GM19372 (cell line): ENCODE measurements around the gene CSK.

Experiments
- ATAC-seq: cut with Tn5 transposase; IDR thresholded peaks from one replicate; pipeline ENCODE4 v1.9.1; 2021; ENCODE audit warnings: mild to moderate bottlenecking, low read depth, moderate library complexity; ENCODE audit not compliant: unreplicated experiment

The CSK gene

DNA sequence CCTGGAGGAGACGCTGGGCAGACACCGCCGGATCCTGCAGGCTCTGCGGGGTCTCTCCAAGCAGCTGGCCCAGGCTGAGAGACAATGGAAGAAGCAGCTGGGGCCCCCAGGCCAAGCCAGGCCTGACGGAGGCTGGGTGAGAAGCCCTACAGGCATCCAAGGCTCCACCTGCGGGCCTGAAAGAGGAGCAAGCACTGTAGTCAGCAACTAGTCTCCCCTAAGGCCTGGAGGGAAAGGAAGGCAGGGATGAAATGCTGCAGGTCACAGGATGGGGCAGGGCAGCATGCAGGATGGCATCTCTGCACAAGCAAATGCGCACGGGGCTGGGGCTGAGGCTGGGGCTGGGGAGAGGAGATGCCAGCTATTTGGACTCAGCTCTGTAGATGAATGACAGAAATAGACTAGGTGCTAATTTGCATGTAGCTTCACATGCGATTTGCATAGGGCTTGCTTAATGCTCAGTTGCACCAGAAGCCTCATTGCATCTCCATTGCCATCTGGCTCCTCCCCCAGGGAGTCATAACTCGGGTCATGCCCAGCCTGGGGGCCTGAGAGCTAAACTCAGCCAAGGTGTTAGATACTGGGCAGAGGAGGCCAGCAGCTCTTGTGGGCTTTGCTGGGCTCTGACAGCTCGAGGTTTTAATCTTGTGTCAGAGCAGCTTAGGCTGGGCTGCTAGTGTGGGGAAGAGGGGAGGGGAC, 39.4 kb downstream of the CSK start:
- ATAC-seq, result no peak

DNA sequence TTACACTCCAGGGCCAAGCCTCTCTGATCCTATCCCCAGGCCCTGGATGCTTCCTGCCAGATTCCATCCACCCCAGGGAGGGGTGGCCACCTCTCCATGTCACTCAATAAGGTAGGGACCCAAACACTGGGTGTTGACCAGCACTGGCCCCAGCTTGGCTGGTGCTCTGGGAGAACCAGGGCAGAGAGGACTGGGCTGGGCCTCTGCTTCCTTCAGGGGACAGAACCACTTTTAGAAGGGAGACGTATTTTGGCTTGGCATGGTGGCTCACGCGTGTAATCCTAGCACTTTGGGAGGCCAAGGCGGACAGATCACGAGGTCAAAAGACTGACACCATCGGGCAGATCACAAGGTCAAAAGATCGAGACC, 39.9 kb downstream of the CSK start:
- ATAC-seq, result no peak

DNA sequence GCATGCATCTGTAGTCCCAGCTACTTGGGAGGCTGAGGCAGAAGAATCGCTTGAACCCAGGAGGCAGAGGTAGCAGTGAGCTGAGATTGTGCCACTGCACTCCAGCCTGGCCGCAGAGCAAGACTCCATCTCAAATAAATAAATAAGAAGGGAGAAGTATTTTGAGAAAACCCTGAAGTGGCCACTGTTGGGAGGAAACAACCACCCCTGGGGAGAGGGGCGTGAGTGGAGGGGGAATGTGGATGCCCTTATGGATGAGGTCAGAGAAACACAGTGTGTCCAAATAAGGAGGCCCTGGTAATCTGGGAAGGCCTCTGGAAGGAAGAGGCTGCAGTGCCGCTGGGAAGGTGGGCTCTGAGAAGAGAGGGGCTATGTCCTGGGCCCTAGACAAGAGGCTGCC, 40.4 kb downstream of the CSK start:
- no peak for ATAC-seq

GRCh38 chr15:74823324-74823723, 41.4 kb downstream of the CSK start:
- no peak for ATAC-seq

DNA sequence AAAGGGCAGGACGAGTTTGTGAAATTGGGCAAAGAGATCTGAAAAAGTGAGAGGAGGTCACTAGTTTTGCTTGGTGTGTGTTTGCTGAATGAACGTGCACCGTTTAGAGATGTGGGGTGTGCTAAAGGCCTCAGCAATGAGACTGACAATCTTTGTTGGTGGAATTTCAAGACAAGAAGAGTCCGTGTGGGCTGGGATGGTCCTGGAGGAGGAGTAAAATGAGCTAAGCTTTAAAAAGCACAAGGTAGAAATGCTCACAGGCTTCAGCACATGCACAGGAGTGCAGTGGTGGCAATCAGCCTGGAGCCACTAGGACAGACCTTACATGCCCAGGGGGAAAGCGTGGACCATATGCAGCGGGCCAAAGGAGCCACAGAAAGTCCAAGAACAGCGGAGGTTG, 43.1 kb downstream of the CSK start:
- ATAC-seq, result no peak

DNA sequence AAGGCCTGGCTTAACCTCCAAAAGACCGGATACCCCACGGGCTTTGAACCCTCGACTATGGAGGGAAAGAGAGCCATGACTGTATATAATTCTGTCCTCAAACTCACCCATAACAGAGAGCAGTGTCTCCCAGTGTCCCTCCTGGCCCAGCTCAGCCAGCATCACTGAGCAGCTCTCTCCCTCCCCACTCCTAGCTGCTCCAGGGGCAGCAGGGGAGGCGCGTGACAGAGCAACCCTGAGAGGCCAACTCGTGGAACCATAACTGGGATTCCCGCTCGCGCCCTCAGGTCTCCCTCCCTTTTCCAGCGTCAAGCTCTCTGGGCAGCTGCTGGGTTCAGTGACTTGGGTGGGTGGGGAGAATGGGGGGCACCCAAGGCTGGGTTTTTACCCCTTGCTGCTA, 44.0 kb downstream of the CSK start:
- ATAC-seq, result no peak

GRCh38 chr15:74826364-74826819, 44.5 kb downstream of the CSK start, which contains the start of gene CPLX3:
Gene CPLX3, plus strand, starts transcription at chr15:74826627. Its CDS starts 77 bp downstream, at chr15:74826704.
- no peak for ATAC-seq

DNA sequence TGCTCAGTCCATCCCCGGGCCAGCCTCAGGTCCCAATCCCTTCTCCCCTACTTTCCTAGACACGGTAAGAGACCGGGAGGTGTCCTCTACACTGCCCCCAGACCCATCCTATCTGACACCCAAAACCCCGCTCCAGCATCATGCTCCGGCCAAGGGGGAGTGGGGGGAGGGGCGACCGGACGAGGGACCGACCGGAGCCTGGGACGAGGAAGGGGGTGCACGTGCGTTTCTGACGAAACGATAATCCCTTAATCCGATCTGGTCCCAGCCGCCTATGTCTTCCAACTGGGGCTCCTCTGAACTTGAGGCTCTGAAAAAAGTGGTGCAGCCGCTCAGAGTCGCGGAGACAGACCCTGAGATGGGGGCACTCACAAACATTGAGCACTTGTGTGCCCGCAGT, 45.0 kb downstream of the CSK start:
- ATAC-seq, result no peak

DNA sequence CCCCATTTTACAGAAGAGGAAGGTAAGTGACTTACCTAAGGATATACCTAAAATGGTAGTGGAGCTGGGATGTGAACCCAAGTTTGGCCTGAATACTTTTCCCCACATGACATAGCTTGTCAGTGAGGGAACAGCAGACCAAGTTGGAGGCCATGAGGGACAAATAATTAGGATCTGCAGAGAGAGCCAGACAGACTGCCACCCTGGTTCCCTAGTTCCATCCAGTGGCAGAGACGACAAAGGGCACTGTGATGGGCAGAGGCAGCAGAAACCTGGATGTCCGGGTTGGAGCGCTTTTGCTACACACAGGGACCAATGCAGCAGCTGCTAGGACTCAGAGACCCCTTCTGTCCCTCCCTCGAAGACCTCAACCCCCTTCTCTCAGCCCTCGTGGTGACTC, 45.7 kb downstream of the CSK start:
- ATAC-seq, result no peak

DNA sequence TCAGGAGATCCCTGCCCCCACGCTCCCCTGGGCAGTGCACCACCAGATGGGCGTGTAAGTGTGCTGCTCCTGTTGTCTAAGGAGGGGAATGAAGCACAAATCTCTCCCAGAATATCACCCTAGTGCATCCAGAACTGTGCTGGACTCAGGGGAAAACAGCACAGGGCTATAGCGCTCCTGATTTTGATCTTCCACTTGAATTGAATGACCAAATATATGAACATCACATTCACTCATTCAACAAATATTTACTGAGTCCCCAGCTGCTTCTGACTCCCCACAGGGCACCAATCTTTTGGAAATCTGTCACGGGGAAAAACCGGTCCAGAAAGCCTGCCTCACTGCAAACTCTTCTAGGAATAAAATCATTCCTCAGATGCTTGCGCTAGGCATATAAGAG, 47.0 kb downstream of the CSK start:
- no peak for ATAC-seq

DNA sequence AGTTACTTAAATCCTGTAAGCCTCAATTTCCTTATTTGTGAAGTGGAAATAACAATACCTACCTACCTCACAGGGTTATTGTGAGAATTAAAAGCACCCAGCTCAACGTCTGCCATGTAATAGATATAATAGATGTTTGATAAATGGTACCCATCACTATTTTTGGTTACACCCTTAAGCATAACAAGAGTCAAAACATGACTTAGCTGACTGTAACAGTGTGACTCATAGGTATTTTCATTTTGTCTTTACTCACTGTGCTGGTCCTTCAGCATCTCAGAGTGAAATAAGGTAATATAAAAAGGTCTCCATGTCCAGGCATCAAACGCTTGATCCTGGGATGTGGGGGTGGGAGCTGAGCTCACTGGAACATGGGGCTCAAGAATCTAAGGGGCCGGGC, 47.6 kb downstream of the CSK start:
- no peak for ATAC-seq

DNA sequence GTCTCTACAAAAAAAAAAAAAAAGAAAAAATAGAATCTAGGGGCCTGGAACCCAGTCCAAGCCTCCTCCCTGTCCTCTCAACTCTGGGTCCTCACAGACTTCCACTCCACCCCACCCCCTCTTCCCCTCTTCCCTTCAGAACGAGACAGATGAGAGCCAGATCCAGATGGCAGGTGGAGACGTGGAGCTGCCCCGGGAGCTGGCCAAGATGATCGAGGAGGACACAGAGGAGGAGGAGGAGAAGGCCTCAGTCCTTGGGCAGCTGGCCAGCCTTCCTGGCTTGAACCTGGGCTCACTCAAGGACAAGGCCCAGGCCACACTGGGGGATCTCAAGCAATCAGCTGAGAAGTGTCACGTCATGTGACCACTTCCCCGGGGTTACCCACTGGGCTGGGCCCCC, 48.1 kb downstream of the CSK start:
- ATAC-seq, result no peak

DNA sequence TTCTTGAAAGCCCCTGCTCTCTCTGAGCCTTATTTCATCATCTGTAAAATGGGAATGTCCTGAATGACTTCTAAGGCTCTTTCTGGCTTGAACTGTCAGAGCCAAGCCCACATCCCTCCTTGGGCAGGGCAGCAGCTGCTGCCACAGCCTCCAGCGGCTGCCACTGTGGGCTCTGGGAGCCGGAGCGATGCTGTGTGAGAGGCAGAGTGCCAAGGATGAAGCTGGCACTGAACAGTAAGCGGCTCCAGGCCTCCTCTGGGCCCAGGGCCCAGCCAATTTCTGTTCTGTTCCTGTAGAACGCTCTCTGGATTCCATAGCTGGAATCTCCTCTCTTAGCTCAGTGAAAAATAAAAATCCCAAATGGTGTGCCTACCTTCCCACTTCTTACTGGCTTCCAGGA, 49.0 kb downstream of the CSK start:
- no peak for ATAC-seq

- no peak for ATAC-seq
Measured at GRCh38 chr15:74831813-74832495, 50.1 kb downstream of the CSK start.

DNA sequence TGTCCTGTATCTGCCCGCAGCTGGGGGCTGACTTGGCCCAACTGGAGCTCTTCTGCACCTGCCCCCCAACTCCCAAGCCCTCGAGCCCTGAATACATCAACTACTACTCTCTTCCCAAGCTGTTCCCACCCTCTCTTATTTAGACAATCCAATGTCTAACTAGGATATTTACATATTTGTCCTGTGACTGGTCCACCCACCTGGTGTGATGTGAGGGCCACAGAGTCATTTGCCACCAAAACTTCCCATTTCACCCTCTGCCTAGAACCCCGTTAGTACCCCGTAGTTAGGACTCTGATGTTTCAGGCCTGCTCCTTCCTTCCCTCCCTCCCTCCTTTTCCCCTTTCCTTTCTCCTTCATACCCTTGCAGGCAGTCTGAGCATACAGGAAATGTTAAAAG, 50.9 kb downstream of the CSK start:
- ATAC-seq, result no peak

- no peak for ATAC-seq
Measured at GRCh38 chr15:74833376-74834107, 51.7 kb downstream of the CSK start.

DNA sequence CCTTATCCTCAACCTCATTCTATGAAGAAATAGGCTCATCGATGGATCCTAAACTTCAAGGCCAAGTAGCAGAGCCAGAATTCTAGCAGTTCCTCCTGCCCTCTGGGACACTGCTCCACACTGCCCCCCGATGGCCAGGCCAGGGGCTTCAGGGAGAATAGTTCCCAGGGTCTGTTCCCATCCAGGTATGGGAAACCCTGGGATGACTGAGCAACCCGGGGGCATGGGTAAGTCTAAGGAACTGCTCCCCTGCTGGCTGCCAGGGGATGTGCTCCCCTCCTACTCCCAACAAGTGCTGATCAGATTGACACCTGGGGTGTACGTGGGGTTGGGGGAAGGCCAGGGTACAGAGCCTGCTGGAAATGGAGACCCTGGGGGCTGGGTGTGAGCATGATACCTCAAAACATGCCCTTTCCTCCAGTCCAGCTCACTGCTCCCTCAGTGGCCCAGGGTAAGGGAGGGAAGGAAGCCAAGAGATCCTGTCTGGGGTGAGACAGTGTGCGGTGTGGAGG, 53.5 kb downstream of the CSK start:
- ATAC-seq, result no peak

DNA sequence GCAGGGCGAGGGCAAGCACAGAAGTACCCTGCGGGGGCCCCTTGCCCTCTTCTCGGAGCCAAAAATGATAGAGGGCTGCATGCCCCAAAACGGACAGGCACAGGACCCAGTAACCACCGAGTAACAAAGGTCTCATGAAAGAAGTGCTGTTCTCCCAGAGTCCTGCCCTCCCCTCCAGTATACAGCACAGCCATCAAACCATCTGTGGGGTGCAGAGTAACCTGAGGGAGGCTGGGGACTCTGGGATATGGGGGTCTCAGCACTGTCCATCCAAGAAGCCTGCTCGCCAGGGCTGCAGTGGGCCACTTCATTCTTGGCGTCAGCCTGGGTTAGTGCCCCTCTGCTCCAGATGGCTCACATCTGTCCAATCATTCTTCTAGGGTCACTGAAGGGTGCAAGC, 55.0 kb downstream of the CSK start:
- no peak for ATAC-seq

DNA sequence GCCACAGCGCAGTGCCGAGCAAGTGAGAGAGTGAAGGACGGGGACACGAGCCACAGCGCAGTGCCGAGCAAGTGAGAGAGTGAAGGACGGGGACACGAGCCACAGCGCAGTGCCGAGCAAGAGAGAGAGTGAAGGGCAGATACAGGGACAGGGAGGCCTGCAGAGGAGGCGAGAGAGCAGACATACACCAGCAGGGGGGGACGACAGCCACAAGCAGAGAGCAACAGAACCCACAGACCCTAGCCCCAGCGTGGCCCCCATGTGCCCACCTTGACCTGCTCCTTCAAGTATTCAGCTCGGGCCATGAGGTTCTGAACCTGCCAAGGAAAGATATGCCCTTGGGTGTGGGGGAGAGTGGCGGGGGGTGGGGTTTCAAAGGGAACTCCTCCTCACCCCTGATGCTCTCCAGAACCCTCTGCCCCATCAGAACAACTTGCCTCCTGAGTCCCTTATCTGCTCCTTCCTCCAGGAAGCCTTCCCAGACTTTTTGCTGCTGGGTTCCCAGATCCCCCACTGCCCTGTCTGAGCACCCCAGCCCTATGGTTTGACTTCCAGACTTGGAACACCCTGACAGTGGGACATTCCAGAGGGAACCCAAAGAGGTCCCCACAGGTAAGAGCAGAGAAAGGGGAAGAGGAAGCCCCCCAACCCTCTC, 55.7 kb downstream of the CSK start:
- no peak for ATAC-seq

- no peak for ATAC-seq
Measured at GRCh38 chr15:74838137-74838516, 56.2 kb downstream of the CSK start.
